ENCODE data around the gene ARL15. TPM values are rescaled to one million over a fixed set of nuclear protein-coding genes. Genes with fewer than 3 reads are reported as not detected.

ARL15 gene
- total and polyA plus RNA-seq, 2 donors (not counting 3 experiments of a cell fraction or from before 2014, with no cell fraction given) = 11.9 to 24.4 TPM

DNA sequence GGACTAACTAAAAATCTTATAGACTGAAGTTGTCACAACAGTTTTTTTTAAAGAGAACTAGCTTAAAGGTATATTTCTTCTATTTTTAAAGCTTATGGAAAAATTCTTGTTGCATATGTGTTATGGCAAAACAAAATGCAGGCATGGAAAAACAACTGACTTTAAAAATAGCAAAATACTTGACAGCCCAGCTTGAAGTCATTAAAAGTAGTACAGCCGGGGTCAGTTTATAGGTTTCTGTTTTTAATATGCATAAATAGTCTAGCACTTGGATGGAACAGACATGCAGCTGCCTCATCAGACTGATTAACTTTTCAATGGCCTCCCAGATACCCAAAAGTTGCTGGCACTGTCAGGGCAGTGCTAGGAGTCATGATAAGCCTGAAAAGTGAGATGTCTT is 22.3 kb upstream of the ARL15 start:
- Histone ChIP-seq H4K20me1 (replicated peaks; ENCODE audit: control insufficient read depth, extremely low read depth, insufficient read depth, low read length) (no peaks in the 10 kb centered on the region), H2AFZ (ENCODE audit: low read depth, low read length) (no peak overlapping the region), H3K27ac (ENCODE audit: insufficient read depth, low read depth, low read length) (no peak overlapping the region), H3K36me3 (ENCODE audit: control insufficient read depth in 2 of 2, extremely low read depth in 1 of 2, insufficient read depth in 2 of 2, low read length in 2 of 2) (no peaks in the 10 kb centered on the region), H3K79me2 (ENCODE audit: control insufficient read depth, insufficient read depth, low read length) (no peaks in the 10 kb centered on the region), H3K9me3 (replicated peaks; ENCODE audit: control insufficient read depth, insufficient read depth, low read length) (no peaks in the 10 kb centered on the region), H3K27me3 (ENCODE audit: control insufficient read depth in 2 of 2, insufficient read depth in 2 of 2, low read length in 2 of 2) (peaks cover 0 to 6% of the 10 kb centered on the region in 2 experiments), H3K4me3 (replicated peaks in 1 of 3; ENCODE audit: insufficient read depth in 1 of 3, low read depth in 1 of 3, low read length in 3 of 3) (no peak overlapping the region), H3K9ac (replicated peaks; ENCODE audit: extremely low read depth, insufficient read depth, low read length) (no peak overlapping the region), H3K9me1 (replicated peaks; ENCODE audit: control insufficient read depth, extremely low read depth, insufficient read depth, low read length) (no peaks in the 10 kb centered on the region), H3K4me2 (ENCODE audit: insufficient read depth, low read length) (no peak overlapping the region), H3K4me1 (ENCODE audit: control insufficient read depth, extremely low read depth, insufficient read depth, low read length) (no peaks in the 10 kb centered on the region)
- ChIA-PET CTCF (no interaction called here), POLR2A (interaction anchor here (1.5 kb wide), 1 partner anchor 22 kb away, joined by 4 read pairs; the partner anchor contains the start of gene ARL15)
- DNase-seq (ENCODE audit: low read depth, low spot score) (no peak), FAIRE-seq (no peak)
- dilution Hi-C loops (cut with MboI; ENCODE audit: extremely low pct_ligation_motif_present, low sequenced_read_pairs) (no loop called here), intact Hi-C loops (cut with micrococcal nuclease) (no loop called here)
- TF ChIP-seq POLR2A (IDR thresholded peaks at IDR 0.05; ENCODE audit: low read depth, low read length) (no peak), EZH2 (IDR thresholded peaks at IDR 0.05; ENCODE audit: borderline replicate concordance, low read depth, low read length, severe bottlenecking) (no peak), MYC (IDR thresholded peaks at IDR 0.05; ENCODE audit: low read depth, low read length) (no peak), JUN (IDR thresholded peaks at IDR 0.05; ENCODE audit: borderline replicate concordance, insufficient read depth, insufficient read length, low read depth) (no peak), GATA2 (IDR thresholded peaks at IDR 0.05; ENCODE audit: insufficient read depth, insufficient read length, low read depth, low read length) (no peak), FOS (IDR thresholded peaks at IDR 0.05; ENCODE audit: borderline replicate concordance, insufficient read depth, low read length) (no peak), POLR2AphosphoS5 (IDR thresholded peaks at IDR 0.05; ENCODE audit: insufficient read depth, low read depth, low read length) (no peak)
- TF ChIP-seq, protein P1, sequence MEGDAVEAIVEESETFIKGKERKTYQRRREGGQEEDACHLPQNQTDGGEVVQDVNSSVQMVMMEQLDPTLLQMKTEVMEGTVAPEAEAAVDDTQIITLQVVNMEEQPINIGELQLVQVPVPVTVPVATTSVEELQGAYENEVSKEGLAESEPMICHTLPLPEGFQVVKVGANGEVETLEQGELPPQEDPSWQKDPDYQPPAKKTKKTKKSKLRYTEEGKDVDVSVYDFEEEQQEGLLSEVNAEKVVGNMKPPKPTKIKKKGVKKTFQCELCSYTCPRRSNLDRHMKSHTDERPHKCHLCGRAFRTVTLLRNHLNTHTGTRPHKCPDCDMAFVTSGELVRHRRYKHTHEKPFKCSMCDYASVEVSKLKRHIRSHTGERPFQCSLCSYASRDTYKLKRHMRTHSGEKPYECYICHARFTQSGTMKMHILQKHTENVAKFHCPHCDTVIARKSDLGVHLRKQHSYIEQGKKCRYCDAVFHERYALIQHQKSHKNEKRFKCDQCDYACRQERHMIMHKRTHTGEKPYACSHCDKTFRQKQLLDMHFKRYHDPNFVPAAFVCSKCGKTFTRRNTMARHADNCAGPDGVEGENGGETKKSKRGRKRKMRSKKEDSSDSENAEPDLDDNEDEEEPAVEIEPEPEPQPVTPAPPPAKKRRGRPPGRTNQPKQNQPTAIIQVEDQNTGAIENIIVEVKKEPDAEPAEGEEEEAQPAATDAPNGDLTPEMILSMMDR (IDR thresholded peaks at IDR 0.05; ENCODE audit: extremely low read depth in 1 of 2, insufficient read depth in 1 of 2, low read depth in 1 of 2, low read length in 2 of 2) = no peak
- TF ChIP-seq, protein P2, sequence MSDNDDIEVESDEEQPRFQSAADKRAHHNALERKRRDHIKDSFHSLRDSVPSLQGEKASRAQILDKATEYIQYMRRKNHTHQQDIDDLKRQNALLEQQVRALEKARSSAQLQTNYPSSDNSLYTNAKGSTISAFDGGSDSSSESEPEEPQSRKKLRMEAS (IDR thresholded peaks at IDR 0.05; ENCODE audit: insufficient read depth, insufficient read length) = no peak
- BruUV-seq (replicated peaks) = no TSS peak

Data from endothelial cell of umbilical vein (primary cell).